Measurements from ENCODE around the gene CMTR1.

Gene CMTR1

DNA sequence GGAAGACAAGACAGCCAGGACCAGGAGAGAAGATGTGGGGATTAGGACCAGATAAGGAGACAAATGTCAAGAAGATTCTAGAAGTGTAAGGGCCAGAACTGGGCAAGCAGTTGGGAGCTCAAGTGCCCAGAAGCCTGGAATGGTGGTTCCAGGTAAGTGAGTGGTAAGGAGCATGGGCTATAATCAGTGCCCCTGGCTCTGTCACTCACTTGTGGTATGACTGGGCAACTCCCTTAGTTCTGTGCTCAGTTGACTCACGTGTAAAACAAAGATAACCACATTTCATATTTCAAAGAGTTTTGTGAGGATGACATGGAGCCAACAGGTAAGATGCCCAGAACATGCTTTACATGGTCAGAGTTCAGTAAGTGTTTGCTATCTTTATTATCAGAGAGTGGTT is 55.5 kb downstream of the CMTR1 start:
- TF ChIP-seq, protein P1, sequence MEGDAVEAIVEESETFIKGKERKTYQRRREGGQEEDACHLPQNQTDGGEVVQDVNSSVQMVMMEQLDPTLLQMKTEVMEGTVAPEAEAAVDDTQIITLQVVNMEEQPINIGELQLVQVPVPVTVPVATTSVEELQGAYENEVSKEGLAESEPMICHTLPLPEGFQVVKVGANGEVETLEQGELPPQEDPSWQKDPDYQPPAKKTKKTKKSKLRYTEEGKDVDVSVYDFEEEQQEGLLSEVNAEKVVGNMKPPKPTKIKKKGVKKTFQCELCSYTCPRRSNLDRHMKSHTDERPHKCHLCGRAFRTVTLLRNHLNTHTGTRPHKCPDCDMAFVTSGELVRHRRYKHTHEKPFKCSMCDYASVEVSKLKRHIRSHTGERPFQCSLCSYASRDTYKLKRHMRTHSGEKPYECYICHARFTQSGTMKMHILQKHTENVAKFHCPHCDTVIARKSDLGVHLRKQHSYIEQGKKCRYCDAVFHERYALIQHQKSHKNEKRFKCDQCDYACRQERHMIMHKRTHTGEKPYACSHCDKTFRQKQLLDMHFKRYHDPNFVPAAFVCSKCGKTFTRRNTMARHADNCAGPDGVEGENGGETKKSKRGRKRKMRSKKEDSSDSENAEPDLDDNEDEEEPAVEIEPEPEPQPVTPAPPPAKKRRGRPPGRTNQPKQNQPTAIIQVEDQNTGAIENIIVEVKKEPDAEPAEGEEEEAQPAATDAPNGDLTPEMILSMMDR (conservative IDR thresholded peaks at IDR 0.05) = no peak
- no peak for TF ChIP-seq ZFX (IDR thresholded peaks at IDR 0.05)
- H3K27ac ChIP-seq = no peak overlapping the region

GRCh38 chr6:37489697-37490336 is 56.8 kb downstream of the CMTR1 start:
- no peak for TF ChIP-seq ZFX (IDR thresholded peaks at IDR 0.05)
- TF ChIP-seq, protein P1 (conservative IDR thresholded peaks at IDR 0.05) = no peak
- H3K27ac ChIP-seq = no peak overlapping the region

- H3K27ac ChIP-seq = no peak overlapping the region
- no peak for TF ChIP-seq ZFX (IDR thresholded peaks at IDR 0.05)
- TF ChIP-seq, protein P1 (conservative IDR thresholded peaks at IDR 0.05) = no peak
Observed at GRCh38 chr6:37490536-37491170, 57.6 kb downstream of the CMTR1 start.

DNA sequence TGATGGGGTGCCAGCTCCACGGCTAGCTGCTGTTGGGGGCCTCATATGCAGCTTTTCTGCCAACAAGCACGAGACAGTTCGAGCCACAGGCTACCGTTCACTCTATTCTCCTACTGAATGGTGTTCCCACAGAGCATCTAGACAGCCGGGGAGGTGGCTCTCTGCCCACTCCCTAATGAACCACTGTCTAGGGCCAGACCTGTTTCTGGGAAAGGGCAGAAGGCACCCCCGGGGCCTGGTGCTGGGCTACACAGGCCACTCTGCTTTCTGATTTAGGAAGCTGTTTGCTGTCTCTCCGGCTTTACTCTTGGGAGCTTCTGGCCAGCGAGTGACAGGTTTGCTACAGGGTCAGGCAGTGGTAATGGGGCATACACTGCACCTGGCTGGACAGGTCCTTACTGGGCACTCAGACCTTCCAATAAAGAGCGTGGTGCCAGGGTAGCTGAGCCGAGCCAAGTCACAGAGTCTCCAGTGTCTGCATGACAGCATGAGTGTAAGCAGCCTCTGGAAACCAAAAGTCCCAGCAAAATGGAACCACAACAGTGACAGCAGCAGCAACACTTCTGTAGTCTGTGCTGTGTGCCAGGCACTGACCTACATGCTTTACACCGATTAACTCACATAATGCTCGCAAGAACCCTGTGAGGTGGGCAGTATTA is 58.3 kb downstream of the CMTR1 start:
- no peak for TF ChIP-seq ZFX (IDR thresholded peaks at IDR 0.05)
- TF ChIP-seq, protein P1 (conservative IDR thresholded peaks at IDR 0.05) = no peak
- H3K27ac ChIP-seq = no peak overlapping the region

GRCh38 chr6:37491830-37492208 is 58.8 kb downstream of the CMTR1 start:
- no peak overlapping the region for H3K27ac ChIP-seq
- no peak for TF ChIP-seq ZFX (IDR thresholded peaks at IDR 0.05)
- TF ChIP-seq, protein P1 (conservative IDR thresholded peaks at IDR 0.05) = no peak

GRCh38 chr6:37492236-37492972 is 59.4 kb downstream of the CMTR1 start:
- TF ChIP-seq ZFX (IDR thresholded peaks at IDR 0.05) = no peak
- TF ChIP-seq, protein P1 (conservative IDR thresholded peaks at IDR 0.05) = no peak

More at GRCh38 chr6:37492236-37492972, 59.4 kb downstream of the CMTR1 start:
- H3K27ac ChIP-seq = no peak overlapping the region
